Testis (tissue), 2 donors: ENCODE data around the gene PSTPIP1.

Experiments
- CTCF ChIP-seq, 3 experiments: fragments of 450-650 bp in 2 of 3; fragments of 200-600 bp in 1 of 3; sonication (generic) in 1 of 3; IDR thresholded peaks; one replicate each; pipeline ENCODE4 v1.5.1; 2016 to 2019; ENCODE audit warnings: antibody characterized with exemption in 3 of 3, mild to moderate bottlenecking in 2 of 3, moderate library complexity in 1 of 3
- POLR2A ChIP-seq: fragments of 450-650 bp; IDR thresholded peaks from one replicate; pipeline ENCODE4 v1.6.1; 2017; ENCODE audit warnings: antibody characterized with exemption, mild to moderate bottlenecking, moderate library complexity

GRCh38 chr15:76996526-76997401 lies 1.8 kb downstream of the PSTPIP1 start:
- TF ChIP-seq POLR2A (no peak), CTCF (IDR thresholded peaks at IDR 0.05) (no peak)
